NCI-H2081 (cell line): ENCODE data around the gene VTA1.
"Not testable (repeated sequence)": the region's sequence is repeated elsewhere in the genome, so short reads cannot be mapped to it uniquely, and the experiment has no call there.

Experiments
- DNase-seq, 2 experiments: peaks; one replicate each; lab custom pipeline; 2025; lab: John Stamatoyannopoulos, UW

VTA1 gene

GRCh38 chr6:142146828-142147662, at the start of gene VTA1, which contains the start of gene NMBR:
TSS of gene VTA1 (plus strand) at chr6:142147263. CDS start at chr6:142147288, 25 bp downstream.
TSS of gene NMBR (minus strand) at chr6:142147122. CDS start at chr6:142088658, 58,464 bp downstream.
- peak; percentile 91 to 97 for DNase-seq

GRCh38 chr6:142104820-142105219, 42.2 kb upstream of the VTA1 start:
- not testable (repeated sequence) for DNase-seq

DNA sequence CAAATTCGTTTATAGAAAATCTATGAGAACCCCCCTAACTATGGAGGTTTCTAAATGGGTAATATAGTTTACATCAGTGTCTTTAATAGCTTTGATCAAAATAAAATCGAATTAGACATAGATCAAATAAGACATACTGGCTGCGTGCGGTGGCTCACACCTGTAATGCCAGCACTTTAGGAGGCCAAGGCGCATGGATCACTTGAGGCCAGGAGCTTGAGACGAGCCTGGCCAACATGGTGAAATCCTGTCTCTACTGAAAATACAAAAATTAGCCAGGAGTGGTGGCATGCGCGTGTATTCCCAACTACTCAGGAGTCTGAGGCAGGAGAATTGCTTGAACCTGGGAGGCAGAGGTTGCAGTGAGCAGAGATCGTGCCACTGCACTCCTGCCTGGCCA, 36.2 kb upstream of the VTA1 start:
- DNase-seq = not testable (repeated sequence)

DNA sequence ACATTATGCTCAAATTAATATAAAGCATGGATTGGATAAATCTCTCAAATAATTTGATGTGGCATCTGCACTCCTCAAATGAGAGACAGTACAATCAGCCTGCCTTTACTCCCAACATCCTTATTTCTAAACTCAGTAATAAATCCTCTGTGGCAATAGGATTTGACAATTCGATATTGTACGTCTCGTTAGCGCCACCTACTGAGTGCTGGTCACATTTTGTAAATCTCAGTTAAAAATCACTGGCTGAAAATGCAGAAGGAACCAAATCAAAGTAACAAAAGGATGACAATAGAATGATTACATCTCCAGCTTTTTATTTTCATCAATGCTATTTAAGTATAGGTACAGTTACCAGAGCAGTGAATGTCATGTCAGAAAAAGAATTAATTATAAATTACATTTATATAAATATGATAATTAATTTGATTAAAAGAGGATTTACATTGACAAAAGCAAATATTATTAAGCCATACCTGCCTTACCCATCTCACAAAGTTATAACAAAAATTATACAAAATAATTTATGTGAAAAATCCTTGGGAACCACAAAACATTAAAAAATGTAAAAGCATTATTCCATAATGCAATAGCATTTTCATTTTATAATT, 34.5 kb upstream of the VTA1 start:
- peak; percentile 71 to 74 for DNase-seq

- DNase-seq = no peak
Measured at GRCh38 chr6:142117366-142117765, 29.7 kb upstream of the VTA1 start.

DNA sequence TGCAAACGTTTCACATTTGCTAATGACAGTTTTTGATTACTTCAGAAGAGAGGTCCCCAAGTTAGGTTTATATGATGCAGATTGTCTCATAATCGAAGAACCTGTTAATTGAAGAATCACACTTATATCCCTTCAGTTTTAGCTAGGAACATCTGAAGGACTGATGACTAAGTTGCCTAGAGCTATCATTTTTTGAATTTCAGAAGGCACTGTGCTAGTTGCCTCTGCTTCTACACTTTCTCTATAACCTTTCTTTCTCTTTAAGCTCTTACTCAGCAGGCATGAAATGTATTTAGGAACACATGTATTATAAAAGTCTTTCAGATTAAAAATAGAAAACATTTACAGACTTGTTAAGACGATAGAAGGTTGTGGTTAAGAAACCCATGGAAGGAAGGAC, 28.7 kb upstream of the VTA1 start:
- DNase-seq = no peak

- DNase-seq = no peak
Measured at GRCh38 chr6:142118925-142119324, 28.1 kb upstream of the VTA1 start.

DNA sequence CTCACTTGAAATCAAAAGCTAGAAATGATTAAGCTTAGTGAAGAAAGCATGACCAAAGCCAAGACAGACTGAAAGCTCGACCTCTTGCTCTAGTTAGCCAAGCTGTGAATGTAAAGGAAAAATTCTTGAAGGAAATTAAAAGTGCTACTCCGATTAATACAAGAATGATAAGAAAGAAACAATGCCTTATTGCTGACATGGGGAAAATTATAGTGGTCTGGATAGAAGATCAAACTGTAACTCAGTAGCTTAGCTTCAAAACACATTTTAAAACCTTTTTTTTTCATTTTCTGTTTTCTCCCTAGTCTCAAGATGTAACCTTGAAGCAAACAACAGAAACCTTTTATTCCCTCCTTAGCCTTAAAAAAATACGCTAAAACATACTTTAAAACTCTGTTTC, 25.7 kb upstream of the VTA1 start:
- DNase-seq = no peak

GRCh38 chr6:142130814-142131213, 16.2 kb upstream of the VTA1 start:
- no peak for DNase-seq

DNA sequence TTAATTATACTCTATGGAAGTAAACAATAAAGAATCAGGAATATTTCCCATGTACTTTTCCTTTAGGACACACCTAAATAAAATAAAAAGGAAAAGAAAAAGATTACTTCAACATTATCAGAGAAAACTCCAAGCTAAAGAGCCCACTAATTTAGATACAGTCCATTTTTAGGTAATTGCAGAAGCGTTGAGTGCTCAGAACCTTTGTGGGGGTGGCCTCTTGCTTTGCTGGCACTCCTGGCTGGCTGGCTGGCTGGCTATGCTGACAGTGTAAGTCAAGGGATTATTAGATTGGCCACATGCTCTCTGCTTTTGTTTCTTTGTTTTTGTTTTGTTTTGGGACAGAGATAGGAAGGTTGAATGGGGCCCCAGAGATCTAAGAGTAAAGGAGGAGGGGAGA, 14.4 kb upstream of the VTA1 start, which contains the start of gene GJE1:
Gene GJE1 (plus strand): TSS at position 301 of the 400 bp plus-strand sequence. CDS start 234 bp downstream, outside the sequence.
- no peak for DNase-seq

DNA sequence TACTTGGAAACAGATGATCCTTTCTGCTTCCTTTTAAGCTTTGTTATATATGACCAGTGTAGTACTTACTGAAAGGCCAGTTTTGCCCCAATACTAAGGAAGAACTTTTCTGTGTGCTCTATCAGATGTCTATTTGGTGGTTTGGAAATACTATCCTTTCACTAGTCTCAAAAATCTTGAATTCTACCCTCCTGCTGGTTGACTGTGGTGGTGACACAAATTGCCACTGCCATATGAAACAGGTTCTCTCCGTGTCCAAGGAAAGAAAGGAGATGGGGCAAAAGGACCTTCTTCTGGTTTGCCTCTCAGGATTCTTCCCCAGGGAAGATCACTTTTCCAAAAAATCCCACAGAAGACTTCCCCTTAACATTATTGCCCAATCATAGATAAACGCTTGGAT, 8.2 kb upstream of the VTA1 start:
- DNase-seq = no peak

DNA sequence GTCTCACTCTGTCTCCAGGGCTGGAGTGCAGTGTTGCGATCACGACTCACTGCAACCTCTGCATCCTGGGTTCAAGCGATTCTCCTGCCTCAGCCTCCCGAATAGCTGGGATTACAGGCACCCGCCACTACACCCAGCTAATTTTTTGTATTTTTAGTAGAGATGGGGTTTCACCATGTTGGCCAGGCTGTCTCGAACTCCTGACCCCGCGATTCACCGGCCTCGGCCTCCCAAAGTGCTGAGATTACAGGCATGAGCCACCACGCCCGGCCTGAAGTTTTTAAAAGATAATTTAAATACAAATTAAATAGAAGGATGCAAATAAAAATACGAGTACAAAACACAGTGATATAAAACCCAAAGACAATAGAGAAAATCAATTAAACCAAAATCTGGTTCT, 5.5 kb upstream of the VTA1 start:
- not testable (repeated sequence) for DNase-seq

DNA sequence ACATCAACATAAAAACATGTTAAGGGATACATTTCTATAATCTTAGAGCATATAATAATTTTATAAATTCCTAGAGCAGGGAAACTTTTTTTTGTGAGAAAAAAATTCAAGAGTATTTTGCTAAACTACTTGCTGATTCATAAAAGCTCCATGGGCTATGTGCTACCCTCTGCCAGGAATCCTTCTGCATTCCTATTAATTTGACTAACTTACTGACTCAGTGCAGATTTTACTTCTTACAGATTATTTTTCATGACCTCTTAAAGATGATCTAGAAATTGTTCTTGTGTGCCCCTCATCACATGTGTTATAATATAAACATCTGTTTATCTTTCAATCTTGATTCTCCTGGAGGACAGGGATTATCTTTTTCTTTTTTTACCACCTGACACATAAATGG, 5.7 kb downstream of the VTA1 start:
- no peak for DNase-seq

GRCh38 chr6:142153196-142153595, 6.1 kb downstream of the VTA1 start:
- no peak for DNase-seq

DNA sequence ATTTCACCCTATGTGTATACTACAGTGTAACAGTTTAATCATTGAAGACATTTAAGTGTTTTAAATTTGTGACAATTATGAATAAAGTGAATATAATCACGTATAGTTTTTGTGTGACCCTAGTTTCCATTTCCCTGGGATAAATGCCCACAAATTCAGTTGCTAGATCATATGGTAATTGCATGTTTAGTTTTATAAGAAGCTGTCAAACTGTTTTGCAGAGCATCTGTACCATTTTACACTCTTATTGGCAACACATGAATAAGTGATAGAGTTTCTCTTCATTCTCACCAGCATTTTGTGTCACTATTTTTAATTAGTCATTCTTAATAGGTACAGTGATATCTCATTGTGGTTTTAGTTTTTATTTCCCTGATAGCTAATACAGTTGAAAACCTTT, 7.3 kb downstream of the VTA1 start:
- no peak for DNase-seq

- DNase-seq = no peak
Measured at GRCh38 chr6:142155091-142155490, 8.0 kb downstream of the VTA1 start.

GRCh38 chr6:142155895-142156757, 9.1 kb downstream of the VTA1 start:
- DNase-seq = peak; percentile 3 to 11

DNA sequence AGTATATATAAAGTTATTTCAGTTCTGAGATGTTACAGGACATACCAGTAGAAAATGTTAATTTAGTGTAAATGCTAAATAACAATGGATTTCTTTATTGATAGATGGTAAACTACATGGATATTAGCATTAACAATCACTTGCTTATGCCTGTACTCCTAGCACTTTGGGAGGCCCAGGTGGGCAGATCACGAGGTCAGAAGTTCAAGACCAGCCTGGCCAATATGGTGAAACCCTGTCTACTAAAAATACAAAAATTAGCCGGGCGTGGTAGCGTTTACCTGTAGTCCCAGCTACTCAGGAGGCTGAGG, 9.7 kb downstream of the VTA1 start:
- not testable (repeated sequence) for DNase-seq

DNA sequence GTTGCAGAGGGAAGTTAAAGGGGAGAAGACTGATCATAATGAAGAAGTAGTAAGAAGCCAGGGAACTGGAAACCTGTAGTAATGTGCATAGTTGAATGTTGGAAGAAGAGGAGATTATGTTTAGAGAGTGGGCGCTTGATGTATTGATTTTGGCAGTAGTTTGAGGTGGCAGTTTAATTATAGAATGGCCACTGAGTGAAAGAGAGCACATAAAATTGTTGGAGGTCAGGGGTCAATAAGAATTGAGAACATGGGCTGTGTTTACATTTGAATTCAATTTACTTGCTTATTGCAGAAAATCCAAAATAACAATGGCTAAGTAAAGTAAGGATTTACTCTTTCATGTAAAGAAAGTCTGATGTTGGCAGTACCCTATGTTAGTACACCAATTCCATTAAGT, 15.7 kb downstream of the VTA1 start:
- DNase-seq = peak; percentile 0 to 63

GRCh38 chr6:142165227-142165626, 18.2 kb downstream of the VTA1 start:
- DNase-seq = peak in 1 of 2 experiments; percentile 45

GRCh38 chr6:142167071-142167470, 20.0 kb downstream of the VTA1 start:
- DNase-seq = no peak

DNA sequence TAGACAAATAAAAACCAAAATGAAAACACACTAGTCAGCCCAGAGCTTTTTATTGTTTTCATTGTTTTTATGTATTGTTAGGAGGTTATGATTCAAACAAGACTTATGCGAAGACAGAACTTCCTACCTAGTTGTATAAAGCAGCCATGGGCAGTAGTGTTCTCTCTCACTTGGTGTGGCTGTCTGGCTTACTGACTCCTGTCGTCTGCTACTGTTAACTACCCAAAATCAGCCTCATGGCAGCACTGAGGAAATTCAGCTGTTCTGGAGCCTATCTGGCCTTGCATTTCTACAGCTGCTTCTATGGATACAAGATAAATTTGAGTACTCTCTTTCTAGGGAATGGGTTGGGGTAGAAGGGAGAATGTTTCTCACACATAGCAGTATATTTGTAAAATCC, 20.4 kb downstream of the VTA1 start:
- no peak for DNase-seq
